CD4-positive, alpha-beta T cell treated with Interleukin-2 at 100 ng/mL for 4 hours (primary cell): ENCODE results near the gene TNN.
"Not testable (repeated sequence)": the region's sequence is repeated elsewhere in the genome, so short reads cannot be mapped to it uniquely, and the experiment has no call there.

Experiments
- DNase-seq: peaks from one replicate; pipeline ENCODE4 v3.0.0-alpha.2; 2020; ENCODE audit warnings: low spot score

TNN gene

DNA sequence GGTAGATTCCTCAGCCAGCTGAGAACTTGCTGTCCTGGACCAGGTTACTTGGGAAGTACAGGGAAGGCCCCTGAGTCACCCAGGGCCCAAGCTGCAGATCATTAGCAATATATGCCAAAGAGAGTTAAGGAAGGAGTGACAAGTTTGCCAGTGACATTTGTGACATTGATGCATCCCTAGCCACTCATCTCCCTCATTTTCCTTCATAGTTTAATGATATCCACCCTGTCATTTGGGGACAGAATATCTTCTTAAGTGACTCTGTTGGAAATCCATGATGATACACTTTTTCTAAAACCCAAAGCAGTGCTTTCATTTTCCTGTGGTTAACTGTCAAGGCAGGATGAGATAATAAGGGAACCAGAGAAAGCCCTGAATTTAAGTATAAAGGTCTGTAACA lies 3.2 kb downstream of the TNN start:
- no peak for DNase-seq

DNA sequence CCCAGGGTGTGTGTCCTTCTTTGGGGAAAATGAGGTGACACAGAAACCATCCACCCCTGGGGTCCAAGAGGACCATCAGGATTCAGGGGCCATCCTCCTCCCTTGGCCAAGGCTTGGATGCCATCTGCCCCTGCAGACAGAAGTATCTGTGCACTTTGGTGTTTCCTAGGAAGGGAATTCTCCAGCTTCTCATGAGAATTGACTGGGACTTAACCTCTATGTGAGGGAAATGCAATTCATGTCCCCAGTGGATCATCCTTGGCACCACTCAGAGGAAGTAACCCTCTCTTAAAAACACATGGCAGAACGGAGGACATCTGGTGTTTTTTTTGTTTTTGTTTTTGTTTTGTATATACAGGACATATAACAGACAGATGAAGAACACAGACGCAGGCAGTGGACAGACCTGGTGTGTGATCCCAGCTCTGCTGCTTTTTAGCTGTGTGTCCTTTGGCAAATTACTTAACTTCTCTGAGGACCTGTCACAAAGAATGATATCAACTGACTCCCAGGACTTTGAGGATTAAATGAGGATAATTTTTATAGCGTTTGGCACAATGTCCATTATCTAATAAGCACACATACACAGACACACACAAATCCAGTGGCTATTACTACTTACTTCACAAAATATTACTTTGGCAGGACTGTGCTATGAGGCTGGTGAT lies 3.8 kb downstream of the TNN start:
- DNase-seq, result no peak

DNA sequence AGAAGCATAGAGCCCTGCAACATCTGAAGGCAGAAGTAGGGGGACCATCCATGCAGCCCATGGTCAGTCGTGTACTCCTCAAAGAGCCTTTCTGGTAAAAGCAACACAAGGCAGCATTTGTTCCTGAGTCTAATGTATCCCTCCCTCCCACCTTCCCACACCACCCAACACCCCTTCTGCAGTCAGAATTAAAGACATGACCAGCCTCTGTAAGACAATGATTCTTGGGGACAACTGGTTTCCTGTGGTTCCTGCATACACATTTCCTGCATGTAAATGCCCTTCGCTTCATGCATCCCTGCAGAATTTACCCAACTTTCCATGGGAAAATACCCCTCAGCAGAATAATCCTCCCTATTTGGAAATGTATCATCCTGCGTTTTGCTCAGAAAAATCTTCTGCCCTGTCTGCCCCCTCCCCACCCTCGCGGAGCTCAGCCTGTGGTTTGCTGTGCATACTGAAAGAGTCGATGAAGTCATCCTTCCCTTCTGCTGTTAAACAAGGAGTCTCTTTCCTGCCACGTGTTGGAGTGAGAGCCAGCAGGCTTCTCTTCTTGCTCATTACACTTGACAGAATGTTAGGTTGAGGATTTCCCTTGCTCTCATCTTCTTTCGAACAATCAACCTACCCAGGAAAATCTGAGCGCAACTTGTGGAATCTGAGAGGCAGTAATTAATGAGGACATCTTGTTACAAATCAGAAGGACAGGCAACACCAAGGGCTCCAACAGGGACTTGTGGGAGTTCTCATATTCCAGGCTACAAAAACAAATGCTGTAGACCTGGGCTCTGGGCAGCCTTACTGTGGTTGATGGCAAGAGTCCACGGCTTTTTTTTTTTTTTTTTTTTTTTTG lies 4.7 kb downstream of the TNN start:
- DNase-seq, result no peak

DNA sequence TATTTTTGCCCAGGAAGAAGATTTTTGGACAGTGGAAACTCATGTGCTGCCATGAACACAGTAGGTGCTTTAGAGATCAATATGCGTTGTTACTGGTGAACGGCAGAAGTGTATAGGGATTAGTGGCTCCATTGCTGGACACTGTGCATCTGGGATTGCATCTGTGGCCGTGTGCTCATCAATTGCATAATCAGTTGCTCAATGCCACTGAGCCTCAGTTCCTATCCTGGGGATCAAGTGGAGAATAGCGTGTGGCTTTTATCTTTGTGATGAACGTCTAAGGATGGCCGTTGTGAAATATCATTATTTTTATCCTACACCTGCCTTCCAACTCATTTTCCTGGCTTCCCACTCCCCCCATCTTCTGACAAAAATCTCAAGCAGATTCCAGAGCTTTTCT lies 5.4 kb downstream of the TNN start:
- DNase-seq, result no peak

DNA sequence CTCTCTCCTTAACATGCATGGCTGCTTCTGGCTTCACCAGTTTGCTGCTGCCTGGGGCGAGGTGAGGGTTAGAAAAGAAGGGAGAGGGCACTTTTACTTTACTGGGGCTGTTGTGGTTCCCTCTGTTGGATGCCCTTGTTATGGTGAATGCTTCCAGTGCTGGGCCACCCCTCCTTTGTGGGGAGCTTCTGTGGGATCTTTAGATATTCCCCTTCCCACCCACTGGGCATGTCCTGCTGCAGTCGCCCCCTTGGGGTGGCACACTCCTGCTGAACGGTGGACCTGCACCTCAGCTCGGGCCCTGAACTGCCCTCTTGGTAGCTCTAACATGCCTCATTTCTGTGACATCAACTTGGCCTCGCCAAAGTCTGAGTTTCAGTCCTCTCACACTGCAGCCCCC lies 6.0 kb downstream of the TNN start:
- DNase-seq, result no peak

DNA sequence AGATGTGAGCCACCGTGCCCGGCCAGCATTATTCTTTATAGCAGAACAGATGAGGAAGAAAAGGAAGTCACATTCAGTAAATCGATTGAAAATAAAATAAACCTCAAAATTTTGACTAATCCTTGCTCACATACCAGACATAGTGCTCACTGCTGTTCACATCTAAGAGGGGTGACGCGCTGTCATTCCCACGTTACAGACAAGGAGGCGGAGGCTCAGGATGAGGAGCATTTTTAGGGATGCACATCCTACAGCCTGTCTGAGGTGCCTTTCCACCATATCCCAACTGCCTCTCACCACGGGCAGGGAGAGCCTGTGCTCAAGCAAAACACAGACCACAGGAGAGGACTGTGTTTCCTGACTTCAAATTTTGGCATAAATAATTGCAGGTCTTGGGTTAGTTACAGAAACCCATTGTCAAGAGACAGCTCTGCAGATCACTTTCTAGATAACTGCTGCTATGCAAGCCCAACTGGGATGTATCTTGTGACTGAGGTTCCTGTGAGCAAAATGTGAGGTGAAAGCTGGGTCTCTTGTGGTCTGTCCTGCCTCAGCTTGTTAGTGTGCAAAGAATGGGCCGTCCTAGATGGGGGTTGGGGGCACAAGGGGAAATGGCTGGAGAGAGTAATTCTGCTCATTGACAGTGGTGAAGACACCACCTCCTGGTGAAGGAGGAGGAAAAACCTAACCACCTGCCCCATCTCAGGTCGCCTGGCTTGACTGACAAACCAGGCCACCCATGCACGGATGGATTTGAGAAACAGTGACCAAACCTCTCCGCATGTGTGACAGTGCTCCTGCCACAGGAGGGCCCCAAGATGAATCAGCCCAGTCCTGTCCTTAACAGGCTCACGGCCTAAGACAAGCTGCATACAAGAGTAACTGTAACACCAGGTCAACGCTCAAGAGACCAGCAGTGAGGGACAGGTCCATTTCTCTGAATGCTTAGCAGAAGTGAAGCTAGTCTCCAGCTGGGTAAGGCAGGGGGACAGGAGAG lies 8.2 kb downstream of the TNN start:
- DNase-seq, result no peak

DNA sequence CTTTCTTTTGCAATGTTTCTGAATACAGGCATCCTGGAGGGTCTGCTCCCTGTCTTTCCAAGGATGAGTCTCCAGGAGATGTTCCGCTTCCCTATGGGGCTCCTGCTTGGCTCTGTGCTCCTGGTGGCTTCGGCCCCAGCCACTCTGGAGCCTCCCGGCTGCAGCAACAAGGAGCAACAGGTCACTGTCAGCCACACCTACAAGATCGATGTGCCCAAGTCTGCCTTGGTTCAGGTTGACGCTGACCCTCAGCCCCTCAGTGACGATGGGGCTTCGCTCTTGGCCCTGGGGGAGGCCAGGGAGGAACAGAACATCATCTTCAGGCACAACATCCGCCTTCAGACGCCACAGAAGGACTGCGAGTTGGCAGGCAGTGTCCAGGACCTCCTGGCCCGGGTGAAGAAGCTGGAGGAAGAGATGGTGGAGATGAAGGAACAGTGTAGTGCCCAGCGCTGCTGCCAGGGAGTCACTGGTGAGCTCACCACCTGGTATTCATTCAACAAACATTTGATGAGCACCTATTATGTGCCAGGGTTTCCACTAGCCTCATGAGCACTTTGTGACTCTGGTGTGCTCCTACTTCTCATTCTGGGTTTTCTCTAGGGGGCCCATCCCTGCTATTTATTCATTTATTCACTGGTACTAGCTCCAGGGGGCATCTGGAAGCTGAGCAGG lies 9.9 kb downstream of the TNN start:
- no peak for DNase-seq

DNA sequence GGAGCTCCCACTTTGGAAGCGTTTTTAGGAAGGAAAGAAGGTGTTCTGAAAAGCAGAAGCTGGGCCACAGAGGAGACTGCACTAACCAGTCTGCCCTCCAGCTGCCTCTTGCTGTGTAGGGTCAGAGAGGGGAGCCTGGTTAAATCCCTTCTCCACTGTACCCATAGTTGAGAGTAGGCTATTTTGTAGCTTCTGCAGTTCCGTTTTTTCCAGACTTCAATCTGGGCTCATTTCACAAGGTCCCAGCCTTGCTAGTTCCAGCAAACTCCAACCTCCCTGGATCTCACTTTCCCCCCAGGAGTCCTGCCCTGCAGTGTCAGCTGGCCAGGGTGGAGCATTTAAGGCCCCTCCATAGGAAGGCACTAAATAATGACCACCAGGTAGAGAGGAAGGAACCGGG lies 11.0 kb downstream of the TNN start:
- DNase-seq, result no peak

DNA sequence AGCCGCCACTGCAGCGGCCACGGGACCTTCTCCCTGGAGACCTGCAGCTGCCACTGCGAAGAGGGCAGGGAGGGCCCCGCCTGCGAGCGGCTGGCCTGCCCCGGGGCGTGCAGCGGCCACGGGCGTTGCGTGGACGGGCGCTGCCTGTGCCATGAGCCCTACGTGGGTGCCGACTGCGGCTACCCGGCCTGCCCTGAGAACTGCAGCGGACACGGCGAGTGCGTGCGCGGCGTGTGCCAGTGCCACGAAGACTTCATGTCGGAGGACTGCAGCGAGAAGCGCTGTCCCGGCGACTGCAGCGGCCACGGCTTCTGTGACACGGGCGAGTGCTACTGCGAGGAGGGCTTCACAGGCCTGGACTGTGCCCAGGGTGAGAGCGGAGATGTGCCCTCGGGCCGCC lies 11.7 kb downstream of the TNN start:
- no peak for DNase-seq

DNA sequence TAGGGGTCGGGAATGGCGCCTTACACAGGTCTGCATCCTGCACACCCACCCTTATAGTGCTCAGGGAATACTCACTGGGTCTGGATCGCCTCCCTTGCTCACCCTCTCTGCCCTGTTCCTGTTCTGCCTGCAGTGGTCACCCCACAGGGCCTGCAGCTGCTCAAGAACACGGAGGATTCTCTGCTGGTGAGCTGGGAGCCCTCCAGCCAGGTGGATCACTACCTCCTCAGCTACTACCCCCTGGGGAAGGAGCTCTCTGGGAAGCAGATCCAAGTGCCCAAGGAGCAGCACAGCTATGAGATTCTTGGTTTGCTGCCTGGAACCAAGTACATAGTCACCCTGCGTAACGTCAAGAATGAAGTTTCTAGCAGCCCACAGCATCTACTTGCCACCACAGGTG lies 12.4 kb downstream of the TNN start:
- DNase-seq, result no peak

DNA sequence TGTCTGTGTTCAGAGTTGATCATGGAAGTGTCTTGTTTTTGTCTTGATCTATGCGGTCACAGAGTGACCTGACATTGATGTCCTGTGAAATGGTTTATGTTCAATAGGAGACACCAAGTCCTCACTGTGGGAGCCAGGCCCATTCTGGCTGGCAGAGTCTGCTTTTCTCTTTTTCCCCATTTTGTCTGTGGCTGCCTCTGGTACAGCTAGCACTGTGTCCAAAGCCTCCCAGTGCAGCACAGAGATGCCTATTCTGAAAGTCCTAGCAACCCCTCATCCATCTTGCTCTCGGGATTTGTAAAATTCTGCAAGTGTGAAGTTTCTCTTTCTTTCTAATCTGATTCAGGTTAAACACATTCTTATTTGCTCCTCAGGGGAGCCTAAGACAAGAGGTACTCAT lies 14.3 kb downstream of the TNN start:
- no peak for DNase-seq

DNA sequence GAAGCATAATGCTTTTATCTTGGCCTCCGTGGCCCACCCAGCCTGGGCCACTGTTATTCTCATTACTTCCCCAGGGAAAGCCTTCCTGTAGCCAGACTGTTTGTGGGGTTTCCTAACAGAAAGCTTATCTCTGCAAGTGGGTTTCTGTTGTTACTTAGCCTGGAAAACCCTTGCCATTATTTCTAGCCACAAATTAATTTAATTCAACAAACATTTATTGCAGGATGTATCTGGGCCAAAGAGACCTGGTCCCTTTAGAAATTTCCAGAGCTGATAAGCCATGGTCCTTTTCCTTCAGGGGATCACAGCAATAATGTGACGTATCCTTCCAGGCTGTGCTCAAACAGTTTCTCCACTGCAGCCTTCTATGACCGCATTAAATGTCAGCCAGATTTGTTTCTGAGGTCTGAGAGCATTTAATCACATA lies 20.9 kb downstream of the TNN start:
- DNase-seq, result no peak

DNA sequence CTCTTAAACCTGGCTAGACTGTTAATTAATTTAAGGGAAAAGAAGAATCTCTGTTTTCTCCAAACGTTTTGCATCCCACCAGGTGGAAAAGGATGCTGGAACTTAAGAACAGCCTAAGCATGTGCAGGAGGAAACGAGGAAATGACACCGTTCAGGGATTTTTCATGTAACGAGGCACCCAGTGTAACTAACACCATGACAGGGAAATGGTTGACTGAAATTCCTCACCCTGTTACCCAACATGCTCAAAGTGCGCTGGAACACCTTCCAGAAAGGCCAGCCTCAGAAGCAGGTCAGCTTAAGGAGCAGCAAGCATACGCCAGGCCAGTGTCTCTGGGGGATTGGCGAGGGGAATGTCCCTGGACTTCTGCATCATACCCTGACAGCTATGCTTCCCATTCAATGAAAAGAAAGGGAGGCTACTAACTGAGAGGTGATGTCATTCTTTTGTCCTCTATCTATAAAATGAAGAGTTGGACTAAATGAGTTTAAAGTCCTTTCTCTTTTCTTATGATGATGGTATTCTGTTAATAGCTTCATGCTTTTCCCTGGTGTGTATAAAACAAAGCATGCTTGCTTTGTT lies 21.6 kb downstream of the TNN start:
- no peak for DNase-seq

DNA sequence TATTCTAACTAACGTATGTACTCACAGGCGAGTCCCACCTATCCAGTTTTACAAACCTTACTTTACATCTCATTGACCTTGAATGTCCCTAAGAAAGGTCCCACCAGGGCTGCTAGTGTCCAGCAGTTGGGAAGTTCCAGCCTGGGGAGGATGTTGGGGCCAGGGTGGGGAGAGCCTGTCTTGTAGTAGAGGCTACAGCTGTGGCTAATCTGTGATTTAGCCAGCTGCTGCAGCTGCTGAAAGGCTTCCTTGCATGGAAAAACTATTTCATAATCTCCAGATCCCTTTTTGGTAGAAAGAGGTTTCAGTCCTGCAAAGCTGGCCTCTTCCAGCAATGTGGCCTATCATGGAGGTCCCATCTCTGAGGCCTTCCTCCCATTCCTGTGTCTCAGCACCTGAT lies 23.1 kb downstream of the TNN start:
- no peak for DNase-seq

DNA sequence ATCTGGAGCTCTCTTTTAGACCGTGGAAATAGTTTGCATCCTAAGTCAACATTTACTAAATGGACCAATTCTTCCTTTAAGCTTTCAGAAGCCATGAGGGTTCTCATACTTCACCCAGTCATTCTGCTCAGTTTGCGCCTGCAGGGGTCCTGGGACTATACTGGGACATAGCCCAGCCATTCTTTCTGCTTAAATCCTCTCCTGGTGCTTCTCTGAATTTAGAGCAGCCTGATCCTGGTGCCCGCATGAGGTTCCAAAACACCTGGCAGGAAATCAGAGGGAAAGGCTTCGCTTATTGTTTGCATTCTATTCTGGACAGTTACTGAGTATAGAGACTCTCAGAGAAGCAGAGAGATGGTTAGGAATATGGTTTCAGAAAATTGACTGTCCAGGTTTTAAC lies 27.0 kb downstream of the TNN start:
- no peak for DNase-seq

DNA sequence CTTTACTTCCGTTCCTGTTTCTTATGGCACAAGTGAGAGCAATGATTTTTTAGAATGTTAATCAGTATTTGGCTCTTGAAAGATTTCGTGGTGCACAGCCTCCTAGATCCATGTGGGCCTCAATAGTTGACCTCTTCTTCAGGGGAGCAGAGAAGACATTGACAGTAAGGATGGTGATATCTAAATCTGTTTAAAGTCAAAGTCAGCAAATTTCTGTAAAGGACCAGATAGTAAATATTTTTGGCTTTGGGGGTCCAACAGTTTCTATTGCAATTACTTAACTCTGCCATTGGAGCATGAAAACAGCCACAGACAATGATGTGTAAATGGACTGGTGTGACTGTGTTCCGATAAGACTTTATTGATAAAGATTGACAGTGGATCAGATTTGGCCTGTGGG lies 27.4 kb downstream of the TNN start:
- no peak for DNase-seq

DNA sequence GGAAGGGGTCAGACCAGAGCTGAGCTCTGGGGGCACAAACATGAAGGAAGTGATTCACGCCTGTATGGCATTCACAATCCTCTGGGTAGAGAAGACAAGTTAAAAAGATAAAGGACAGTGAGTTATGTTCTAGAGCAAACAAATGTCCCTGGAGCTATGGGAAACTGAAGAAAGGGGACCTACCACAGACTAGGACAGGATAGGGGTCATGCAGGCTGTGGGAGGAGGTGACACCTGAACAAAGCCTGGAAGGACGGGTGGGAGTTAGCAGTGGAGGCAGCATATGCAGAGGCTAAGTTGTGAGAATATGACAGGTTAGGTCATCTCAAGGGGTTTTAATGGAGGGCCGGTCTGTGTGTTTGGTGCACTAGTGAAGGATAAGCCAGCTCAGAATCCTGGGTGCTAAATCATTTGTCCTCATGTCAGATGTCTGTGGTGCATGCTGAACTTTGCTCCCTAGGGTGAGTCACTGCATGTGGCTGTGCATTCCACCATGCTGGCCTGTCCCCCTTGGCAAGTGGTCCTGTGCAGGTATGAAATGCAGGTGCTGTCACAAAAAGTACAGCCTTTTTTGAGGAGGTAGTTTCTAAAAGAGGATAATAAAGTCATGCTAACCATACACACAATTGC lies 28.5 kb downstream of the TNN start:
- no peak for DNase-seq

DNA sequence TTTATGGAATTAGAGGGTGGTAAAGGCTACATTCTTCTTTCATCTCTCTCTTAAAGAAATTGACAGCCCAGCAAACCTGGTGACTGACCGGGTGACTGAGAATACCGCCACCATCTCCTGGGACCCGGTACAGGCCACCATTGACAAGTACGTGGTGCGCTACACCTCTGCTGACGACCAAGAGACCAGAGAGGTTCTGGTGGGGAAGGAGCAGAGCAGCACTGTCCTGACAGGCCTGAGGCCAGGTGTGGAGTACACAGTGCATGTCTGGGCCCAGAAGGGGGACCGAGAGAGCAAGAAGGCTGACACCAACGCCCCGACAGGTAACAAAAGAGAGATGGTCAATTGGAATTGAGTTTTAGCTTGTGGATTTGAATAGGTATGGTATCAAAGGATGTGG lies 29.7 kb downstream of the TNN start:
- DNase-seq, result no peak

DNA sequence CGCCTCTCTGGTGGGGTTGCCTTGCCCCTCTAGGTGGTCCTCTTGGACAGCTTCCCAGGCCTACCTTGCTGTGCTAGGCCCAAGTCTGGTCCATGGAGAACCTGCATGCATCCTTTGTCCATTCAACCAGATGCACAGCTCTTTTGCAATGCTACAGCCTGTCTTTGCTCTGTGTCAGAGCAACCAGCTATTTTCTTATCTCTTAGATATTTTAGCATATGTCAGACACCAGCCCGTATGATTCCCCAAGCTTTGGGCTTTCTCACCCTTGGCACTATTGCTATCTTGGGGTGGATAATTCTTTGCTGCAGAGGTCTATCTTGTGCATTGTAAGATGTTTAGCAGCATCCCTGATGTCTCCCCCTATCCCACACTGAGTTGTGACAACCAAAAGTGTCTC lies 32.3 kb downstream of the TNN start:
- DNase-seq, result no peak

DNA sequence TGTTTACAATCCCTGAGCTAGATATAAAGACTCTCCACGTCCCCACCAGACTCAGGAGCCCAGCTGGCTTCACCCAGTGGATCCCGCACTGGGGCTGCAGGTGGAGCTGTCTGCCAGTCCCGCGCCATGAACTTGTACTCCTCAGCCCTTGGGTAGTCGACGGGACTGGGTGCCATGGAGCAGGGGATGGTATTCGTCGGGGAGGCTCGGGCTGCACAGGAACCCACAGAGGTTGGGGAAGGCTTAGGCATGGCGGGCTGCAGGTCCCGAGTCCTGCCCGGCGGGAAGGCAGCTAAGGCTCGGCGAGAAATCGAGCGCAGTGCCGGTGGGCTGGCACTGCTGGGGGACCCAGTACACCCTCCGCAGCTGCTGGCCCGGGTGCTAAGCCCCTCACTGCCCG lies 34.5 kb downstream of the TNN start:
- DNase-seq, result not testable (repeated sequence)

DNA sequence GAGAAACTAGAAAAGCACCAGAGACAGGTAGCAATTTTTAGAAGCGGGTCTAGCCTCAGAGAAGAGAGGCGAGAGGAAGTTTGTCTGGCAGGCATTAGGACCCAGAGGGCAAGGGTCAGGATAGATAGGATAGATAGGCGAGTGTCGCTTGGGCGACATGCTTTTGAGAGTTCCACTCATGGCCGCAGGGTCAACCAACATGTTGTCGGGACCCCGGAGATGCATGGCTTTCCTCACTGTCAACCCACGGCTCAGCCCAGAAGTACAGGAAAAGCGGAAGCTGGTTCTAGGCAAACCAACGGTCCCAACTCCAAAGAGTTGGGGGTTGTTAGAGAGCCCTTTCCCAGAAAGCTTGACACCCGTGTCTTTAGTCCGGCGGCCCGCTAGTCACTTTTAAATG lies 38.9 kb downstream of the TNN start:
- DNase-seq, result not testable (repeated sequence)
